ENCODE results near the gene CCNY. TPM values are rescaled to one million over a fixed set of nuclear protein-coding genes. Genes with fewer than 3 reads are reported as not detected.

CCNY gene
- total and polyA plus RNA-seq, 2 of the 13 experiments (the other 11 are each of a cell fraction or from before 2014, with no cell fraction given) = 48.2 to 54.7 TPM

DNA sequence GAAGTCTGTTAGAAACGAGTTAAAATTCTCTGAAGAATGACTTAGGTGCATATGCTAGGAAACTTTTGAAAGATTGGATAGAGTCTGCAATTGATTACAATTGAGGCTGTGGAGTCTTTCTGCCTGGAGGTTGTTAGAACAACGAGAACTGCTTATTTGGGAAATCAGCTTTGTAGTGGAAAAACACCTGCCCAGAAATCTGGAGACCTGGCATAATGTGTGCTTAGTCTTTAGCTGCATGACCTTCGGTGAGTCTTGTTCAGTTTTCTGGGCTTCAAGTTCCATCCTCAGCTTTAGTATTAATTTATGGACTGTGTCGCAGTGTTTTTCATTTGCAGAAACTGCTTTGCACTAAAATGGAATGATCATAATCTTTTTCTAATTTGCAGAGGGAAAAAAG is 31.7 kb downstream of the CCNY start:
- no peaks in the 10 kb centered on the region for H4K20me1 ChIP-seq (ENCODE audit: insufficient read depth, low read length)
- H3K79me2 ChIP-seq (ENCODE audit: insufficient read depth, low read length) = peaks cover 92% of the 10 kb centered on the region
- peak overlapping the region; percentile 46 for H3K27ac ChIP-seq (ENCODE audit: extremely low read length, insufficient read depth, low read length)
- no peak for FAIRE-seq
- no peak for DNase-seq (ENCODE audit: low spot score)
- H3K9ac ChIP-seq (ENCODE audit: insufficient read depth, low read depth, low read length) = no peak overlapping the region
- ATAC-seq = no peak
- H3K4me3 ChIP-seq (replicated peaks in 1 of 3; ENCODE audit: insufficient read depth in 1 of 3, low read depth in 2 of 3, low read length in 3 of 3) = no peak overlapping the region
- peaks cover 85% of the 10 kb centered on the region for H3K4me1 ChIP-seq (ENCODE audit: insufficient read depth, low read length)
- ChIA-PET CTCF (ENCODE audit: low intra/inter-chr PET ratio, low total read pairs) (no interaction called here), POLR2A (no interaction called here)
- 84% methylated on average over 4 of the region's 4 CpGs for WGBS (ENCODE audit: low lambda C conversion rate)
- H3K9me3 ChIP-seq (ENCODE audit: low read length) = no peaks in the 10 kb centered on the region
- in situ Hi-C loops (cut with HindIII; ENCODE audit: extremely low pct_ligation_motif_present, low pct_unique_long_range_greater_than_20kb) (no loop called here), intact Hi-C loops (cut with micrococcal nuclease; ENCODE audit: unreplicated experiment) (no loop called here)
- H3K36me3 ChIP-seq (replicated peaks in 1 of 2; ENCODE audit: control insufficient read depth in 1 of 2, insufficient read depth in 2 of 2, low read length in 2 of 2) = no peaks in the 10 kb centered on the region
- BruUV-seq (replicated peaks) = no TSS peak
- H2AFZ ChIP-seq (ENCODE audit: low read length) = no peak overlapping the region
- H3K4me2 ChIP-seq (ENCODE audit: low read depth, low read length) = no peak overlapping the region
- TF ChIP-seq ZNF501 (CRISPR knock-in tag; IDR thresholded peaks at IDR 0.05) = no peak
- no peak for TF ChIP-seq SRSF9 (IDR thresholded peaks at IDR 0.05; ENCODE audit: borderline replicate concordance, insufficient read depth, low read depth, low read length, poor library complexity, severe bottlenecking)
- TF ChIP-seq HOXA3 (CRISPR knock-in tag; IDR thresholded peaks at IDR 0.05) = no peak
- TF ChIP-seq RBFOX2 (IDR thresholded peaks at IDR 0.05; ENCODE audit: low read depth, low read length) = no peak
- TF ChIP-seq, protein P1, sequence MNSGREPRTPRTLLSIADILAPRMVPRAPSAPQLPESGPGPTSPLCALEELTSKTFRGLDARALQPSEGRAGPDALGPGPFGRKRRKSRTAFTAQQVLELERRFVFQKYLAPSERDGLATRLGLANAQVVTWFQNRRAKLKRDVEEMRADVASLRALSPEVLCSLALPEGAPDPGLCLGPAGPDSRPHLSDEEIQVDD (CRISPR knock-in tag; IDR thresholded peaks at IDR 0.05; ENCODE audit: borderline replicate concordance) = no peak
- TF ChIP-seq FOXK1 (CRISPR knock-in tag; IDR thresholded peaks at IDR 0.05; ENCODE audit: borderline replicate concordance, low read depth) = no peak
- no peak for TF ChIP-seq ARID5B (CRISPR knock-in tag; IDR thresholded peaks at IDR 0.05)
- no peak for TF ChIP-seq RAD21 (CRISPR knock-in tag; IDR thresholded peaks at IDR 0.05)
- no peak for TF ChIP-seq CAMTA2 (CRISPR knock-in tag; IDR thresholded peaks at IDR 0.05; ENCODE audit: borderline replicate concordance)
- no peak for TF ChIP-seq NFRKB (IDR thresholded peaks at IDR 0.05)
- no peak for TF ChIP-seq ZNF207 (IDR thresholded peaks at IDR 0.05; ENCODE audit: borderline replicate concordance)
- TF ChIP-seq MAF1 (CRISPR knock-in tag; IDR thresholded peaks at IDR 0.05; ENCODE audit: borderline replicate concordance) = no peak
- TF ChIP-seq, protein P2, sequence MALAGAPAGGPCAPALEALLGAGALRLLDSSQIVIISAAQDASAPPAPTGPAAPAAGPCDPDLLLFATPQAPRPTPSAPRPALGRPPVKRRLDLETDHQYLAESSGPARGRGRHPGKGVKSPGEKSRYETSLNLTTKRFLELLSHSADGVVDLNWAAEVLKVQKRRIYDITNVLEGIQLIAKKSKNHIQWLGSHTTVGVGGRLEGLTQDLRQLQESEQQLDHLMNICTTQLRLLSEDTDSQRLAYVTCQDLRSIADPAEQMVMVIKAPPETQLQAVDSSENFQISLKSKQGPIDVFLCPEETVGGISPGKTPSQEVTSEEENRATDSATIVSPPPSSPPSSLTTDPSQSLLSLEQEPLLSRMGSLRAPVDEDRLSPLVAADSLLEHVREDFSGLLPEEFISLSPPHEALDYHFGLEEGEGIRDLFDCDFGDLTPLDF (CRISPR knock-in tag; IDR thresholded peaks at IDR 0.05) = no peak
- no peak for TF ChIP-seq ZNF367 (CRISPR knock-in tag; IDR thresholded peaks at IDR 0.05; ENCODE audit: borderline replicate concordance)
- no peak for TF ChIP-seq GATA4 (IDR thresholded peaks at IDR 0.05; ENCODE audit: borderline replicate concordance, low read depth)
- TF ChIP-seq BCL6 (CRISPR knock-in tag; IDR thresholded peaks at IDR 0.05) = no peak
- H3K27me3 ChIP-seq (ENCODE audit: control insufficient read depth in 1 of 2, insufficient read depth in 2 of 2, low read length in 2 of 2) = no peaks in the 10 kb centered on the region

Data from HepG2 (cell line).